Memory B cell (primary cell): ENCODE data around the gene MRGPRF.

ENCODE experiments used
- ATAC-seq: fragments of 150-1000 bp; cut with Tn5 transposase; 2 replicates; pipeline ENCODE4 v1.10.0; 2021; ENCODE audit warnings: low read depth, mild to moderate bottlenecking, moderate library complexity
- DNase-seq, 2 donors: peaks; one replicate each; pipeline ENCODE4 v3.0.0; 2022; ENCODE audit warnings: low spot score in 2 of 2
- H3K27ac Mint-ChIP-seq: one replicate; pipeline ENCODE4 v1.8.0; 2022; ENCODE audit warnings: mild to moderate bottlenecking, moderate library complexity, mixed read lengths
- H3K27me3 Mint-ChIP-seq: one replicate; pipeline ENCODE4 v1.8.0; 2022; ENCODE audit warnings: mixed read lengths
- H3K36me3 Mint-ChIP-seq: one replicate; pipeline ENCODE4 v1.8.0; 2022; ENCODE audit warnings: mild to moderate bottlenecking, mixed read lengths
- H3K4me1 Mint-ChIP-seq: one replicate; pipeline ENCODE4 v1.8.0; 2022; ENCODE audit warnings: mixed read lengths
- H3K4me3 Mint-ChIP-seq: one replicate; pipeline ENCODE4 v1.8.0; 2022; ENCODE audit warnings: mild to moderate bottlenecking, moderate library complexity, mixed read lengths
- H3K9me3 Mint-ChIP-seq: one replicate; pipeline ENCODE4 v1.8.0; 2022; ENCODE audit warnings: mixed read lengths

The MRGPRF gene

DNA sequence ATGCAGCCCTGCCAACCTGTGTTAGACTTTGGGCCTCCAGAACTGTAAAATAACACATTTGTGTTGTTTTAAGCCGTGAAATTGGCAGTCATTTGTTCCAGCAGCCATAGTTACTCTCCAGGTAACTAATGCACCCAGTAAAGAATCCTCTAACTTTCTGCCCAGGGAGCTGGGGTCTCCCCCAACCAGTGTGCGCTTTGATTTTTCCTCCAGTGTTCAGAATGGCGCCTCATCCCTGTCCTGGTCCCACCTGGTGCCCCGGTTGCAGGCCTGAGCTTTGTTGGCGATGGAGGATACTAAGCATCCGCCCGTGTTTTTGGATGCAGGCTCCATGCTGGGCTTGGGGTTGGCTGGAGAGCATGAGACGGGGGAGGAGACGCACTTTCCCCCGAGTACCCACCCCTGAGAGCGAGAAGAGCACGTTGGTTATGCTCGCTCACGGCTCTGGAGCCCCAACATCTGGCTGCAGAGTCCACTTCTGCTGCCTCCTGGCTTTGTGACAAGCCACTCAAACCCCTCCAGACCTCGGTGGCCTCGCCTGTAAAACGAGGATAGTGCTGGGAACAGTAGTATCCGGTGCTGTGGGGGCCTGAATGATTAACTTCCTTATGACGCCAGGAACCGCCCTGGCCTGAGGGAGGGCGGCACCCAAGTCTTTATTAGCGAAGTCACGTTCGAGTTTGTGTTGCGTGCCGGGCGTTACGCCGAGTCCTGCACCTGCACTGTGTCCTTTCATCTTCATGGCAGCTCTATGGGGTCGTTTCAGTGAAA, 58.0 kb downstream of the MRGPRF start:
- H3K27me3 Mint-ChIP-seq: peaks cover 11% of the 10 kb centered on the region
- H3K4me3 Mint-ChIP-seq: peak overlapping the region; percentile 21
- H3K9me3 Mint-ChIP-seq: peaks cover 1% of the 10 kb centered on the region
- H3K27ac Mint-ChIP-seq: no peak overlapping the region
- DNase-seq (no peak), ATAC-seq (peak; percentile 47)
- no peaks in the 10 kb centered on the region for H3K36me3 Mint-ChIP-seq
- H3K4me1 Mint-ChIP-seq: peaks cover 5% of the 10 kb centered on the region
